SH-SY5Y (cell line): ENCODE data around the gene AMZ2.

Experiments used
- GATA2 ChIP-seq: IDR thresholded peaks from 2 replicates; pipeline ENCODE4 v1.6.1; 2011; ENCODE audit warnings: mild to moderate bottlenecking, low read depth, low read length
- GATA3 ChIP-seq: IDR thresholded peaks from 2 replicates; pipeline ENCODE4 v1.6.1; 2011; ENCODE audit warnings: low read depth, mild to moderate bottlenecking, low read length, moderate library complexity

DNA sequence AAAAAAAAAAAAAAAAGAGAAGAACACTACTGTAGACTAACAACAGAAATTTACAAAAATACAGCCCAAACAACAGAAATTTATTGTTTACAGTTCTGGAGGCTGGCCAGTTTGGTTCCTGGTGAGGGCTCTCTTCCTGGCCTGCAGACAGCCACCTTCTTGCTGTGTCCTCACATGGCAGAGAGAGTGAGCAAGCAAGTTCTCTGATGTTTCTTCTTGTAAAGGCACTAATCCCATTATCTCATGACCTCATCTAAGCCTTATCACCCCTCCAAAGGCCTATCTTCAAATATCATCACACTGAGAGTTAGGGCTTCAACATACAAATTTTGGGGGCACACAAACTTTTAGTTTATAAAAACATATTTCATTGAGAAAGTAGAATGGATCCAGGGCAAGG, 50.8 kb downstream of the AMZ2 start:
- TF ChIP-seq GATA2 (no peak), GATA3 (no peak)
